Adrenal gland (tissue), 12 donors: ENCODE data around the gene ZNF608. TPM values are rescaled to one million over a fixed set of nuclear protein-coding genes. Genes with fewer than 3 reads are reported as not detected.

ENCODE experiments used
- DNase-seq, 7 donors: peaks; one replicate each; pipeline ENCODE4 v3.0.0-alpha.2; 2019 to 2020
- H3K27ac ChIP-seq, 5 donors: fragments of 200-600 bp; sonication (generic) in 4 of 5; 1 replicate in 3 of 5; 2 replicates in 2 of 5; pipeline versions ENCODE4 v1.5.1 to v1.8.0; 2016 to 2020; ENCODE audit warnings: mild to moderate bottlenecking in 1 of 5
- H3K27me3 ChIP-seq: fragments of 200-600 bp; 2 replicates; pipeline ENCODE4 v1.8.0; 2021
- H3K36me3 ChIP-seq, 2 donors: fragments of 200-600 bp; replicated peaks in 1 of 2; 1 replicate in 1 of 2; 2 replicates in 1 of 2; pipeline versions ENCODE4 v1.5.1 to v1.8.0; 2018 to 2022
- H3K4me1 ChIP-seq, 2 donors: fragments of 200-600 bp; replicated peaks in 1 of 2; 1 replicate in 1 of 2; 2 replicates in 1 of 2; pipeline versions ENCODE4 v1.5.1 to v1.8.0; 2018 to 2021
- H3K4me3 ChIP-seq, 4 donors: fragments of 200-600 bp; sonication (generic) in 3 of 4; one replicate each; pipeline ENCODE4 v1.5.1; 2016 to 2018
- H3K9me3 ChIP-seq, 3 donors: fragments of 200-600 bp; sonication (generic) in 1 of 3; replicated peaks in 1 of 3; 1 replicate in 2 of 3; 2 replicates in 1 of 3; pipeline versions ENCODE4 v1.5.1 to v1.8.0; 2016 to 2021
- POLR2A ChIP-seq, 2 donors: fragments of 450-650 bp; IDR thresholded peaks; one replicate each; pipeline ENCODE4 v1.6.1; 2017; ENCODE audit warnings: antibody characterized with exemption in 2 of 2, mild to moderate bottlenecking in 2 of 2, moderate library complexity in 1 of 2
- WGBS, 4 donors: extraction: QIAGEN DNeasy Blood & Tissue Kit in 2 of 4; methylation state at CpG; one replicate each; pipeline versions ENCODE4 v1.1.5 to v1.1.7; 2013 to 2017; 5-methylcytosine and 5-hydroxymethylcytosine counted together
- intact Hi-C, 2 donors: fragments of 100-400 bp; cut with DNase I; formaldehyde crosslinking; loops; one replicate each; pipeline versions ENCODE4 v1.14.1 to v1.15.0; 2022 to 2023
- polyA plus RNA-seq, 3 donors: library from polyadenylated mRNA; stranded (reverse); fragments of 200-250 nt in 2 of 3; fragments of 350-450 nt in 1 of 3; fragmentation: Illumina TruSeq in 1 of 3; extraction: RNeasy Lipid Tissue Mini Kit (QIAGEN cat#74804) in 1 of 3; gene quantifications; one replicate each; pipeline ENCODE4 v1.2.3, GENCODE V29; 2013 to 2014
- total RNA-seq, 9 donors: library from RNA; depleted of rRNA in 4 of 9; stranded (reverse); fragments of >200 nt in 4 of 9; fragments of 120-200 nt in 1 of 9; fragmentation: NEBNext Ultra II Directional in 1 of 9; extraction: Animal tissue kit (Norgen Biotek cat#: 25700) in 1 of 9; gene quantifications; one replicate each; pipeline versions ENCODE4 v1.1.0 to v1.2.4, GENCODE V29; 2013 to 2023
- TF ChIP-seq, protein P1 (sequence below), 6 experiments: fragments of 450-650 bp in 4 of 6; fragments of 200-600 bp in 2 of 6; sonication (generic) in 1 of 6; IDR thresholded peaks; 1 replicate in 5 of 6; 2 replicates in 1 of 6; pipeline versions ENCODE4 v1.5.1 to v1.8.0; 2016 to 2021; ENCODE audit warnings: antibody characterized with exemption in 6 of 6, mild to moderate bottlenecking in 2 of 6, moderate library complexity in 1 of 6
- donor health status: healthy with polysubstance abuse.
- donor health status: Bipolar disorder and iron deficiency.
- donor health status: DM: yes; HTN: yes; CAD: no.
- donor health status: DM: no; HTN: no; CAD: no.
- donor health status: DM: no; HTN: no; CAD: no.
- donor health status: DM: yes; HTN: yes; CAD: no.

The ZNF608 gene
- total and polyA plus RNA-seq, 12 donors, result 14.4 to 55.0 (median 29.1) TPM

- no peak for DNase-seq
- Histone ChIP-seq H3K4me1 (peaks cover 10 to 36% of the 10 kb centered on the region in 2 donors), H3K9me3 (no peaks in the 10 kb centered on the region), H3K27me3 (no peaks in the 10 kb centered on the region), H3K36me3 (no peaks in the 10 kb centered on the region), H3K27ac (no peak overlapping the region), H3K4me3 (no peak overlapping the region)
- intact Hi-C loops, result no loop called here
- TF ChIP-seq, protein P1, sequence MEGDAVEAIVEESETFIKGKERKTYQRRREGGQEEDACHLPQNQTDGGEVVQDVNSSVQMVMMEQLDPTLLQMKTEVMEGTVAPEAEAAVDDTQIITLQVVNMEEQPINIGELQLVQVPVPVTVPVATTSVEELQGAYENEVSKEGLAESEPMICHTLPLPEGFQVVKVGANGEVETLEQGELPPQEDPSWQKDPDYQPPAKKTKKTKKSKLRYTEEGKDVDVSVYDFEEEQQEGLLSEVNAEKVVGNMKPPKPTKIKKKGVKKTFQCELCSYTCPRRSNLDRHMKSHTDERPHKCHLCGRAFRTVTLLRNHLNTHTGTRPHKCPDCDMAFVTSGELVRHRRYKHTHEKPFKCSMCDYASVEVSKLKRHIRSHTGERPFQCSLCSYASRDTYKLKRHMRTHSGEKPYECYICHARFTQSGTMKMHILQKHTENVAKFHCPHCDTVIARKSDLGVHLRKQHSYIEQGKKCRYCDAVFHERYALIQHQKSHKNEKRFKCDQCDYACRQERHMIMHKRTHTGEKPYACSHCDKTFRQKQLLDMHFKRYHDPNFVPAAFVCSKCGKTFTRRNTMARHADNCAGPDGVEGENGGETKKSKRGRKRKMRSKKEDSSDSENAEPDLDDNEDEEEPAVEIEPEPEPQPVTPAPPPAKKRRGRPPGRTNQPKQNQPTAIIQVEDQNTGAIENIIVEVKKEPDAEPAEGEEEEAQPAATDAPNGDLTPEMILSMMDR (IDR thresholded peaks at IDR 0.05), result no peak
- TF ChIP-seq POLR2A (IDR thresholded peaks at IDR 0.05), result no peak
- WGBS, 4 donors, result 93 to 100% (median 95%) methylated on average over 2 of the region's 2 CpGs
These were observed 40.9 kb downstream of the ZNF608 start for GRCh38 chr5:124705577-124705976.

- Histone ChIP-seq H3K27ac (no peak overlapping the region), H3K4me3 (no peak overlapping the region), H3K9me3 (no peaks in the 10 kb centered on the region), H3K36me3 (no peaks in the 10 kb centered on the region), H3K27me3 (no peaks in the 10 kb centered on the region), H3K4me1 (peaks cover 10 to 35% of the 10 kb centered on the region in 2 donors)
- 82 to 86% (median 83%) methylated on average over 6 of the region's 6 CpGs for WGBS, 4 donors
- intact Hi-C loops, result no loop called here
- TF ChIP-seq, protein P1 (IDR thresholded peaks at IDR 0.05), result no peak
- no peak for TF ChIP-seq POLR2A (IDR thresholded peaks at IDR 0.05)
- no peak for DNase-seq
These were observed 41.7 kb downstream of the ZNF608 start for GRCh38 chr5:124704594-124705284.

- Histone ChIP-seq H3K4me1 (peaks cover 5 to 34% of the 10 kb centered on the region in 2 donors), H3K27me3 (no peaks in the 10 kb centered on the region), H3K4me3 (no peak overlapping the region), H3K9me3 (no peaks in the 10 kb centered on the region), H3K36me3 (no peaks in the 10 kb centered on the region), H3K27ac (no peak overlapping the region)
- TF ChIP-seq, protein P1 (IDR thresholded peaks at IDR 0.05), result no peak
- WGBS, 4 donors, result 92 to 98% (median 94%) methylated on average over 4 of the region's 4 CpGs
- intact Hi-C loops, result no loop called here
- no peak for DNase-seq
These were observed 42.4 kb downstream of the ZNF608 start for GRCh38 chr5:124703995-124704394.

- Histone ChIP-seq H3K36me3 (no peaks in the 10 kb centered on the region), H3K9me3 (no peaks in the 10 kb centered on the region), H3K27ac (no peak overlapping the region), H3K4me3 (no peak overlapping the region), H3K27me3 (no peaks in the 10 kb centered on the region), H3K4me1 (peaks cover 10 to 33% of the 10 kb centered on the region in 2 donors)
- no peak for TF ChIP-seq POLR2A (IDR thresholded peaks at IDR 0.05)
- TF ChIP-seq, protein P1 (IDR thresholded peaks at IDR 0.05), result no peak
- no peak for DNase-seq
- intact Hi-C loops, result no loop called here
- 53 to 63% (median 60%) methylated on average over 2 of the region's 2 CpGs for WGBS, 4 donors
These were observed 43.9 kb downstream of the ZNF608 start for GRCh38 chr5:124702525-124702924.
